Type B pancreatic cell (in vitro differentiated cells): ENCODE data around the gene PON3. TPM values are rescaled to one million over a fixed set of nuclear protein-coding genes. Genes with fewer than 3 reads are reported as not detected.

Experiments
- DNase-seq: peaks from one replicate; pipeline ENCODE4 v3.0.0; 2021; ENCODE audit warnings: mixed read lengths; ENCODE audit not compliant: unreplicated experiment; ENCODE audit errors: extremely low spot score
- H3K27ac Mint-ChIP-seq: 2 replicates; pipeline ENCODE4 v1.8.0; 2021; ENCODE audit warnings: mild to moderate bottlenecking, mixed read lengths
- H3K27me3 Mint-ChIP-seq: 2 replicates; pipeline ENCODE4 v1.8.0; 2021; ENCODE audit warnings: mixed read lengths
- H3K36me3 Mint-ChIP-seq: 2 replicates; pipeline ENCODE4 v1.8.0; 2021; ENCODE audit warnings: mixed read lengths
- H3K4me1 Mint-ChIP-seq: one replicate; pipeline ENCODE4 v1.8.0; 2021; ENCODE audit warnings: mixed read lengths; ENCODE audit not compliant: unreplicated experiment
- H3K4me3 Mint-ChIP-seq: 2 replicates; pipeline ENCODE4 v1.8.0; 2021; ENCODE audit warnings: mild to moderate bottlenecking, mixed read lengths
- H3K9me3 Mint-ChIP-seq: 2 replicates; pipeline ENCODE4 v1.8.0; 2021; ENCODE audit warnings: mixed read lengths
- CTCF ChIP-seq: fragments of 200-600 bp; sonication (generic); conservative IDR thresholded peaks from 2 replicates; pipeline ENCODE4 v1.5.0; 2021; ENCODE audit warnings: antibody characterized with exemption, mild to moderate bottlenecking
- total RNA-seq: library from RNA; stranded (reverse); gene quantifications from 2 replicates; pipeline ENCODE4 v1.2.1, GENCODE V29; 2021; ENCODE audit warnings: low replicate concordance

PON3 gene
- total RNA-seq, 1 donor from 2014 or later, result 0.17 TPM

- H3K4me1 Mint-ChIP-seq, result no peaks in the 10 kb centered on the region
- no peaks in the 10 kb centered on the region for H3K36me3 Mint-ChIP-seq
- no peak for DNase-seq
- no peak for TF ChIP-seq CTCF
- peaks cover 24% of the 10 kb centered on the region for H3K27me3 Mint-ChIP-seq
- no peak overlapping the region for H3K27ac Mint-ChIP-seq
- peaks cover 8% of the 10 kb centered on the region for H3K9me3 Mint-ChIP-seq
- H3K4me3 Mint-ChIP-seq, result no peak overlapping the region
These were observed 68.8 kb downstream of the PON3 start for GRCh38 chr7:95327356-95327755.

GRCh38 chr7:95324431-95324830 is 71.7 kb downstream of the PON3 start, which contains the start of gene PON1:
TSS of gene PON1 (minus strand) at chr7:95324532. CDS start at chr7:95324475, 57 bp downstream.
- no peak within 1 kb of the TSS for H3K4me3 Mint-ChIP-seq
- no peak for TF ChIP-seq CTCF
- no peaks in the 10 kb centered on the region for H3K36me3 Mint-ChIP-seq
- no peak within 1 kb of the TSS for H3K27ac Mint-ChIP-seq
- peaks cover 8% of the 10 kb centered on the region for H3K9me3 Mint-ChIP-seq
- H3K4me1 Mint-ChIP-seq, result no peaks in the 10 kb centered on the region
- no peak for DNase-seq
- H3K27me3 Mint-ChIP-seq, result peaks cover 24% of the 10 kb centered on the region

GRCh38 chr7:95323410-95324129 is 72.6 kb downstream of the PON3 start:
- Mint-ChIP-seq H3K27me3 (peaks cover 24% of the 10 kb centered on the region), H3K4me1 (no peaks in the 10 kb centered on the region), H3K27ac (no peak overlapping the region), H3K36me3 (no peaks in the 10 kb centered on the region), H3K9me3 (peaks cover 8% of the 10 kb centered on the region), H3K4me3 (no peak overlapping the region)
- no peak for TF ChIP-seq CTCF
- no peak for DNase-seq

GRCh38 chr7:95322854-95323253 is 73.3 kb downstream of the PON3 start:
- Mint-ChIP-seq H3K27ac (no peak overlapping the region), H3K36me3 (no peaks in the 10 kb centered on the region), H3K9me3 (peaks cover 8% of the 10 kb centered on the region), H3K4me1 (no peaks in the 10 kb centered on the region), H3K27me3 (peaks cover 24% of the 10 kb centered on the region), H3K4me3 (no peak overlapping the region)
- no peak for DNase-seq
- TF ChIP-seq CTCF, result no peak

GRCh38 chr7:95322396-95322795 is 73.8 kb downstream of the PON3 start:
- H3K27ac Mint-ChIP-seq, result no peak overlapping the region
- no peak overlapping the region for H3K4me3 Mint-ChIP-seq
- no peaks in the 10 kb centered on the region for H3K4me1 Mint-ChIP-seq
- no peak for DNase-seq
- no peak for TF ChIP-seq CTCF
- no peaks in the 10 kb centered on the region for H3K36me3 Mint-ChIP-seq
- peaks cover 8% of the 10 kb centered on the region for H3K9me3 Mint-ChIP-seq
- H3K27me3 Mint-ChIP-seq, result peaks cover 22% of the 10 kb centered on the region
